Fibroblast of lung (primary cell): Measurements from ENCODE around the gene OR4K2. TPM values are rescaled to one million over a fixed set of nuclear protein-coding genes. Genes with fewer than 3 reads are reported as not detected.

Experiments
- DNase-seq, 2 donors: peaks; one replicate each; pipeline versions ENCODE4 v3.0.0 to v3.0.0-alpha.2; 2010; ENCODE audit warnings: low read depth in 2 of 2
- H2AFZ ChIP-seq: 2 replicates; pipeline ENCODE4 v1.5.1; 2012; ENCODE audit warnings: low read length, control low read depth, inconsistent platforms
- H3K27ac ChIP-seq: 2 replicates; pipeline ENCODE4 v1.5.1; 2011; ENCODE audit warnings: low read length, control low read depth; ENCODE audit not compliant: insufficient read depth
- H3K27me3 ChIP-seq: 2 replicates; pipeline ENCODE4 v1.5.1; 2011; ENCODE audit warnings: mild to moderate bottlenecking, low read length; ENCODE audit not compliant: control insufficient read depth, insufficient read depth
- H3K36me3 ChIP-seq: 2 replicates; pipeline ENCODE4 v1.5.1; 2011; ENCODE audit warnings: low read length; ENCODE audit not compliant: control insufficient read depth, insufficient read depth
- H3K4me1 ChIP-seq: 2 replicates; pipeline ENCODE4 v1.5.1; 2011; ENCODE audit warnings: low read length; ENCODE audit not compliant: control insufficient read depth, insufficient read depth; ENCODE audit errors: extremely low read depth
- H3K4me2 ChIP-seq: 2 replicates; pipeline ENCODE4 v1.5.1; 2011; ENCODE audit warnings: low read length, control low read depth; ENCODE audit not compliant: insufficient read depth; ENCODE audit errors: extremely low read depth
- H3K4me3 ChIP-seq, 4 experiments: fragments of 200-600 bp in 1 of 4; sonication (generic) in 1 of 4; replicated peaks in 1 of 4; 2 replicates each; pipeline ENCODE4 v1.5.1; 2011 to 2016; ENCODE audit warnings: low read length in 4 of 4, low read depth in 3 of 4, mild to moderate bottlenecking in 3 of 4, control low read depth in 2 of 4, inconsistent platforms in 1 of 4, mixed read lengths in 1 of 4; ENCODE audit not compliant: insufficient read depth in 1 of 4; ENCODE audit errors: control extremely low read depth in 1 of 4
- H3K79me2 ChIP-seq: 2 replicates; pipeline ENCODE4 v1.5.1; 2012; ENCODE audit warnings: mild to moderate bottlenecking, low read length, inconsistent platforms; ENCODE audit not compliant: control insufficient read depth, insufficient read depth
- H3K9ac ChIP-seq: 2 replicates; pipeline ENCODE4 v1.5.1; 2011; ENCODE audit warnings: mild to moderate bottlenecking, low read length, control low read depth; ENCODE audit not compliant: insufficient read depth
- H3K9me3 ChIP-seq: 2 replicates; pipeline ENCODE4 v1.5.1; 2012; ENCODE audit warnings: low read depth, low read length; ENCODE audit not compliant: control insufficient read depth, insufficient read depth
- H4K20me1 ChIP-seq: 2 replicates; pipeline ENCODE4 v1.5.1; 2011; ENCODE audit warnings: low read length; ENCODE audit not compliant: control insufficient read depth, insufficient read depth; ENCODE audit errors: extremely low read depth
- CTCF ChIP-seq, 2 donors: IDR thresholded peaks in 1 of 2; conservative IDR thresholded peaks in 1 of 2; 1 replicate in 1 of 2; 2 replicates in 1 of 2; pipeline ENCODE4 v1.5.1; 2011 to 2012; ENCODE audit warnings: low read length in 2 of 2, control low read depth in 1 of 2, inconsistent platforms in 1 of 2, low read depth in 1 of 2, mild to moderate bottlenecking in 1 of 2
- EZH2 ChIP-seq: IDR thresholded peaks from 2 replicates; pipeline ENCODE4 v1.5.1; 2012; ENCODE audit warnings: low read length, control low read depth, mild to moderate bottlenecking; ENCODE audit errors: missing control alignments
- polyA plus RNA-seq, 2 donors: library from polyadenylated mRNA; depleted of rRNA in 1 of 2; stranded (reverse) in 1 of 2; unstranded in 1 of 2; fragments of >200 nt; gene quantifications; 2 replicates each; pipeline ENCODE4 v1.2.1, GENCODE V29; 2011 to 2012; ENCODE audit warnings: missing spikeins in 1 of 2
- total RNA-seq: library from RNA; depleted of rRNA; stranded (reverse); fragments of >200 nt; gene quantifications from 2 replicates; pipeline ENCODE4 v1.2.1, GENCODE V29; 2014

The OR4K2 gene
- total and polyA plus RNA-seq, 2 donors (not counting 1 experiment from before 2014, with no cell fraction given) = not detected

- H3K27ac ChIP-seq = no peak overlapping the region
- no peak overlapping the region for H2AFZ ChIP-seq
- no peaks in the 10 kb centered on the region for H3K9me3 ChIP-seq
- TF ChIP-seq CTCF (conservative IDR thresholded peaks at IDR 0.05 in 1 of 2, IDR thresholded peaks at IDR 0.05 in 1 of 2; ENCODE audit: low read depth in 1 of 2, low read length in 2 of 2) = no peak
- TF ChIP-seq EZH2 = no peak
- H3K4me3 ChIP-seq = no peak overlapping the region
- H3K4me2 ChIP-seq = no peak overlapping the region
- no peaks in the 10 kb centered on the region for H3K4me1 ChIP-seq
- no peak for DNase-seq
- H3K9ac ChIP-seq = no peak overlapping the region
- H3K36me3 ChIP-seq = no peaks in the 10 kb centered on the region
- no peaks in the 10 kb centered on the region for H3K79me2 ChIP-seq
- no peaks in the 10 kb centered on the region for H3K27me3 ChIP-seq
- H4K20me1 ChIP-seq = no peaks in the 10 kb centered on the region
These were observed 36.2 kb downstream of the OR4K2 start for GRCh38 chr14:19911114-19911513.

- DNase-seq = no peak
- no peak for TF ChIP-seq EZH2
- TF ChIP-seq CTCF (conservative IDR thresholded peaks at IDR 0.05 in 1 of 2, IDR thresholded peaks at IDR 0.05 in 1 of 2; ENCODE audit: low read depth in 1 of 2, low read length in 2 of 2) = no peak
- Histone ChIP-seq H2AFZ (no peak overlapping the region), H3K4me2 (no peak overlapping the region), H4K20me1 (no peaks in the 10 kb centered on the region), H3K27ac (no peak overlapping the region), H3K9ac (no peak overlapping the region), H3K4me1 (no peaks in the 10 kb centered on the region), H3K36me3 (no peaks in the 10 kb centered on the region), H3K79me2 (no peaks in the 10 kb centered on the region), H3K9me3 (no peaks in the 10 kb centered on the region), H3K27me3 (no peaks in the 10 kb centered on the region), H3K4me3 (no peak overlapping the region)
These were observed 42.3 kb downstream of the OR4K2 start for GRCh38 chr14:19917243-19917642.

- no peaks in the 10 kb centered on the region for H3K36me3 ChIP-seq
- H4K20me1 ChIP-seq = no peaks in the 10 kb centered on the region
- H3K4me2 ChIP-seq = no peak overlapping the region
- no peak overlapping the region for H2AFZ ChIP-seq
- TF ChIP-seq EZH2 (no peak), CTCF (conservative IDR thresholded peaks at IDR 0.05 in 1 of 2, IDR thresholded peaks at IDR 0.05 in 1 of 2; ENCODE audit: low read depth in 1 of 2, low read length in 2 of 2) (no peak)
- H3K4me3 ChIP-seq = no peak overlapping the region
- no peak for DNase-seq
- no peaks in the 10 kb centered on the region for H3K4me1 ChIP-seq
- H3K27me3 ChIP-seq = no peaks in the 10 kb centered on the region
- H3K9ac ChIP-seq = no peak overlapping the region
- H3K9me3 ChIP-seq = no peaks in the 10 kb centered on the region
- H3K27ac ChIP-seq = no peak overlapping the region
- no peaks in the 10 kb centered on the region for H3K79me2 ChIP-seq
These were observed 43.1 kb downstream of the OR4K2 start for GRCh38 chr14:19917955-19918518.
